Measurements from ENCODE around the gene SLC18A2.
"Not testable (repeated sequence)": the region's sequence is repeated elsewhere in the genome, so short reads cannot be mapped to it uniquely, and the experiment has no call there.

The SLC18A2 gene

GRCh38 chr10:117266400-117266799 is 25.5 kb downstream of the SLC18A2 start:
- no peak for DNase-seq

DNA sequence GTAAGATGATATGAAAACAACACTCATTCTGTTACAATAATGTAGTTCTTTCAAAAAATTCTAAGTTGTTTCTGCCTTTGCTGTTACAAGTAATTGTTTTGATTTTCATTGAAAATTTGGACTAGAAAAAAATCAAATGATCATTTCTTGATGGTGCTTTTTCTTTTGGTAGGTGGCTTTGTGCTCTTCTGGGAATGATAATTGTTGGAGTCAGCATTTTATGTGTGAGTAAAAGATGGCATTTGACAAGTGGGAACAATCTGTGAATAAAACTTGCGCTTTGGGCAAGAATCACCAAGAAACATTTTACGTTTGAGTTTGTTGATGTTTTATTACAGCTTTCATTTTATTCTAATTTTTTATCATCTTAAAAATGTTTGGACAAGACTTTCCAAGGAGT is 25.9 kb downstream of the SLC18A2 start:
- no peak for DNase-seq

DNA sequence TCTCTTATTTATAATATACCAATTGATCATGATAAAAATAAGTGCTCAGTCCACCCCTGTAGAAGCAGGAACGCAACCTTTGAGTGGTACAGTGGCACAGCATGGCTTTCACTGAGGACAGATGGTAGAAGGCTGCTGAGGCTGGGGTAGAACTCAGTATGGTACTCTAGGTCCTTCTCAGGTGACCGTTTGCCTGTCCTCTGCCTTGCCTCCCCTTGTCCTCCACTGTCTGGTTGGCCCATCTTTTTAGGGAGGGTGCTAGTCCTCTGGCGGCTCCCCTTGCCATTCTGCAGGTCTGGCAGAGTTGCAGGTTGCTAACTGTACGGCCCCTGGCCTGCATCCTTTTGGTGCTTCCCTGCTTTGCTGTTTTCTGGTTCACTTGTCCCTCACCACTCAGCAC is 27.3 kb downstream of the SLC18A2 start:
- DNase-seq, result no peak

- no peak for DNase-seq
Observed at GRCh38 chr10:117268907-117269306, 28.0 kb downstream of the SLC18A2 start.

DNA sequence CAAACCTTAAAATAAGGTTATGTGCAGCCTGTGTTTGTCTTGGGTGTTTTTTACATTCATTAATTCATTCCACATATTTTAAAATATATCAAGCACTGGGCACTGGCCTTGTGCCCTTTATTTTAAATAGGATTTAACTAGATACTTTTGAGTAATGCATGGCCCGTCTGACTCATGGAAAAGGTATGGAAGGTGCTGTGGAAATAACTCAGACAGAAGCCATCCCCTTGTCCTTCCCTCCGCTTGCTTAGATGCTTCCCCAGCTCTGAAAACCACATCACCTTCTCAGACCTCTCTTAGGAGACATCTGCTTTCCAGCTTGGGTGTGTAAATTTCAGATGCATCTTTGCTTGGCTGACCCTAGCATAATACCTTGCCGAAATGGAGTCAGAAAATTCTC is 30.5 kb downstream of the SLC18A2 start:
- no peak for DNase-seq

DNA sequence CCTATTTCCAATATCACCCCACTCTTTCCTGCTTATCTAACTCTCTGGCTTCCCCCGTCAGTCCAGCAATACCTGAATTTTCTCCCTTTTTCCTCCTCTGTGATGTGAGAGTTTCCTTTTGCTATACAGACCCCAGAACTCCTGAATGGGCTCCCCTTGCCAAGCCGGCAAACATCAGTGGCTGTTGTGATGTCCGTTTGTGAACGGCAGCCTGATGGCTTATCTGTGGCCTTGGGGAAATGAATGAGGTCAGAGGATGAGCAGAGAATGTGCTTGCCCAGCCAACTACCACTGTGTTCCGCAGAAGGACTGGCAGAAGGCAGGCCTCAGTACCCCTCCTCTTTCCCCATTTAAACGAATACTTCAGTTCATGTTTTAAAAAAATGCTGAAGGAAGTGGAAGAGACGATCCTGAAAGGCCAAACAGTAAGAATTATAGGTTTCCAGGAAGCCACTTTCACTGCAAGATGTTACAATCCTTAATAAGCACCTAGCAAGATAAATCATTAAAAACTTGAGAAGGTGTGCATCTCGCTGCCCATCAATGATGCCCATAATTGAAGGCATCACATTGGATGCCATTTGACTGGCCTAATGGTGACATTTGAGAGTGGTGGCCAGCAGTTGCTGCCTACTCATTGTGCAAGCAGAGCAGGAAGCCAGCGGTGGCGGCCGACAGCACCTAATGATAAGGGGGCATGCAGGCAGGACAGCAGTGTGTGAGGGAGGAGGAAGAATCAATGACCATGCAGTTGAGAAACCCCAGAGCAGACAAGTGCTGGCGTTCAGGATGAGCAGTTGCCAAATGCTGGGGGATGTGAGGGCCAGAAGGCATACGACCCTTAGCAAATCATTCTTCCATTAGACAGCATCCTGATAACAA is 31.5 kb downstream of the SLC18A2 start:
- no peak for DNase-seq

DNA sequence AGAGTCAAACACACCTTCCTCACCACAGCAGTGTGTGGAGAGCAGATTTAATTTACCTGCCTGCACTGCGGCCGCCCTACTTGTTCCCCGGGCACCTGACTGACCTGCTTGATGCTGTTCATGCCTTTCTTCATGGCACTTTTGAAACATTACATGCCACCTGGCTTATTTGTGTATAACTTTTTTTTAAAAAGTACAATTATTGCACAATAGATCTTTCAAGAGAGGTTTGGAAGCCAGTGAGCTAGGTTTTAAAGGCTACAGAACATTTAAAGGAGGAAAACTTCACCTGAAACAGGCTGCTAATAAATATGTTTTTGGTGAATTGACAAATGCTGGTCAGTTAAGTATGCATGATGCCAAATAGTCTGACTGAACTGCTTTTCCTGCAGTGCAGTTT is 33.1 kb downstream of the SLC18A2 start:
- DNase-seq, result no peak

DNA sequence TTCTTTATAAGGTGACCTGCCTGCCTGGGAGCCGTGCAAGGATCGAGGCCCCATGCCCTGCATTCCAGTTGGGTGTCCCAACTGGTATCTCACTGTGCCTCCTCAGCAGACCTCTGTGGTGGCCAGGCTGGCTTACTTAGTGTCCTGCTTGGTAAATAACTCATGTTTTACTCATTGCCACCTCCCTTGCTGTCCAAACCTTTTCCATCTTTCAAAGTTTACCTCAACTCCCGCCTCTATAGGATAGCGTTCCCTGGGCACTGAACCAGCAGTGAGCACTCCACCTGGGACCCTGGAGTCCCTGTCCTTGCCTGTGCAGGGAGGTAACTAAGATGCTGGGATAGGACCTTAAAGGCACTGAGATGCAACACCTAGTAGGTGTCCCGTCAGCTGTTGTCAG is 33.6 kb downstream of the SLC18A2 start:
- DNase-seq, result no peak

- DNase-seq, result no peak
Observed at GRCh38 chr10:117275121-117275520, 34.2 kb downstream of the SLC18A2 start.

DNA sequence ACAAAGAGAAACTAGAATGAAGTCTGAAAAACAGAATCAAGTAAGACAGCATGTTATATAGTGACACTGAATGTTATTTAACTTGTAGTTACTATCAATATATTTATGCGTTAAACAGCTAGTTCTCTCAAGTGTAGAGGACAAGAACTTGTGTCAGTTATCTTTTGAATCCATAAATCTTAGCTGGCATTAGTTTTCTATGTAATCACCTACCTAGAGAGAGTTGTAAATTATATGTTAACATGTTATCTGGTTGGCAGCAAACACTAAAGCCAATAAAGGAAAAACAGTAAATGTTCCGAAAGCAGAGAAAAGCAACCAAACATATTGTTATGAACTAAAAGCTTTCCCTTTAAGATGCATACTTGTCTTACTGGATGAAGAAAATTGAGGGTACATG is 36.8 kb downstream of the SLC18A2 start:
- DNase-seq, result no peak

DNA sequence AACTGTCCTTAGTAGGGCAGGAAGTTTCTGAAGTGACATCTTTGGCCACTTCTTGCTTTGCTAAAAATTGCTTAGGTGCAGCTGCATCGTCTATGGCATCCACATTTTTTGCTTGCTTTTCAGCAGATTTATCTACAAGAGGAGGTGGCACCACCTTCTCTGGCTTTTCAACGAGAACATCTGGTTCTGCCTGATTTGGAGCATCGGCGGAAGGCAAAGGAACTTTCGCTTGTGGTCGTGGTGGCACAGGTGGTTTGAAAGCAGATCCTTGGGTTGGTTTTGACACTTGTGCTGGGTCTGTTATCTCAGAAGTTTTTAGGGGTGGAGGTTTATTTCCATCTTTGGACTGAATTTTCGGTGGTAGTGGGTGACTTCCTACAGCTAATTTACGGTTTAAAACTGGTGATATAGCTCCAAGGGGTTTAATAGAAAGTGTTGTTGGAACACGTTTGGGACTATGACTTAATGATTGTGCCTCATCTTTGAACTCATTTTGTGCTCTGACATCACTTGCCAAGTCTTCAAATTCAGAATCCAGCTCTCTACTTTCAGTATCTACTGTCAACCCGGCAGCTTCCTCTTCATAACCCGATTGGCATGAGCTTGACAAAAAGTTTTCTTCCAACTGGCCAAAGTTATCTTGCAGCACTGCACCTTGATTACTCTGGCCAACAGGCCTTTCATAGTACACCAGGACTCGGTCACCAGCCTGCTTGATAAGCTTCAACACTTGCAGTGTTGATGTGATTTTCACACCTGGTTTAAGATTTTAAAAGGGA is 44.0 kb downstream of the SLC18A2 start:
- DNase-seq, result no peak

DNA sequence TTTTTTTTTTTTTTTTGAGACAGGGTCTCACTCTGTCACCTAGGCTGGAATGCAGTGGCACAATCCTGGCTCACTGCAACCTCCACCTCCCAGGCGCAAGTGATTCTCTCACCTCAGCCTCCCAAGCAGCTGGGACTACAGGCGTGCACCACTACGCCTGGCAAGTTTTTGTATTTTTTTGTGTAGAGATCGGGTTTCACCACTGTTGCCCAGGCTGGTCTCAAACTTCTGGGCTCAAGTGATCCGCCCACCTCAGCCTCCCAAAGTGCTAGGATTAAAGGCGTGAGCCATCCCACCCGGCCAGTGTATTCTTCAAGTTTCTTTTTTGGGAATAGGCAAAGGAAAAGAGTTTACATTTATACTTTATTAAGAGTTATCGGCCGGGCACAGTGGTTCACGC is 50.0 kb downstream of the SLC18A2 start:
- DNase-seq, result not testable (repeated sequence)

DNA sequence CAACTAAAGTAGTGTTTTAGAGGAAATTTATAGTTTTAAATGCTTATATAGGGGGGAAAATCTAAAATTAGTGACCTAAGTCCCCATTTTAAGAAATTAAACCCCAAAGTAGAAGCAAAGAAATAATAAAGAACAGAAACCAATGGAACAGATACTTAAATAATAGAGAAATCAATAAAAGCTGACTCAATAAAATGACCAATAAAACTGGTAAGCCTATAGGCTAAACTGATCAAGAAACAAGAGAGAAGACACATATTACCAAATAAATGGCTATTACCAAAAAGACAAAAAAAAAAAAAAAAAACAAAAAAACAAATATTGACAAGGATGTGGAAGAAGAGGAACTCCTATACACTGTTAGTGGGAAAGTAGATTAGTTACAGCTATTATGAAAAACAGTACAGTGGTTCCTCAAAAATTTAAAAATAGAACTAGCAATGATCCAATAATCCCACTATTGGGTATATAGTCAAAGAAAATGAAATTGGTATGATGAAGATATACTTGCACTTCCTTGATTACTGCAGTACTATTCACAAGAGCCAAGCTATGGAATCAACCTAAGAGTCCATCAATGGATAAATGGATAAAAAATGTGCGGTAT is 53.2 kb downstream of the SLC18A2 start:
- no peak for DNase-seq

DNA sequence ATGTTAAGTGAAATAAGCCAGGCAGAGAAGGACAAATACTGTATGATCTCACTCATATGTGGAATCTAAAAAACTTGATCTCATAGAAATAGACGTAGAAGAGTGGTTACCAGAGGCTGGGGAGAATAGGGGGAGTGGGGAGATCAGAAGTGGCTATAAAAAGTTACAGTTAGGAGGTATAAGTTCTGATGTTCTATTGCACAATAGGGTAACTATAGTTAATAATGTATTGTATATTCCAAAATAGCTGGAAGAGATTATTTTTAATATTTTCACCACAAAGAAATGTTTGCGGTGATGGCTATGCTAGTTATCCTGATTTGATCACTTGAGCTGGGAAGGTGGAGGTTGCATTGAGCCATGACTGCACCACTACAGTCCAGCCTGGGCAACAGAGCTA is 53.8 kb downstream of the SLC18A2 start:
- DNase-seq, result no peak

DNA sequence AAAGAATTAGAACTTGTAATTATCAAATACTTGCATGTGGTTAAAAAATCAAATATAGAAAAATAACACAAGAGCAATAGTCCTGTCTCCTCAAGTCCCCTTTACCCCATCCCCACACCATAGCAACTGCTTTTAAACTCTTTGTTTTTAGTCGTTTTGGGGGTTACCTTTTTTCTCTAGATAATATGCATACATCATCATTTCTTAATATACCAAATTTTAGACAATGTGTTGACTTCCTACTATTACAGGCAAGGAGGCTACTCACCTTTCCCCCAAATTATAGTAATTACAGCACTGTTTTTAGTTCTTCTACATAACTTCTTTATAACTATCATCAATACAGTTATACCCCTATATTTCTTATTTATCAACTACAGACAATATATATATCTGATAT is 57.3 kb downstream of the SLC18A2 start:
- DNase-seq, result no peak

GRCh38 chr10:117299435-117299834 is 58.5 kb downstream of the SLC18A2 start:
- no peak for DNase-seq

GRCh38 chr10:117300671-117301070 is 59.8 kb downstream of the SLC18A2 start:
- no peak for DNase-seq

DNA sequence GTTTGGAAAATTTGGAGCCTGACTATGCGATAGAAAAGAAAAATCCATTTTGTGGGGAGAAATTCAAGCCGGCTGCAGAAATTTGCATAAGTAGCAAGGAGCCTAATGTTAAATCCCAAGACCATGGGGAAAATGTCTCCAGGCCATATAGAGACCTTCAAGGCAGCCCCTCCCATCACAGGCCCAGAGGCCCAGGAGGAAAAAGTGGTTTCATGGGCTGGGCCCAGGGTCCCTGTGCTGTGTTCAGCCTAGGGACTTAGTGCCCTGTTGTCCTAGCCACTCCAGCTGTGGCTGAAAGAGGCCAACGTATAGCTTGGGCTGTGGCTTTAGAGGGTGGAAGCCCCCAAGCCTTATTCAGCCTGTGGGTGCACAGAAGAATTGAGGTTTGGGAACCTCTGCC is 62.5 kb downstream of the SLC18A2 start:
- DNase-seq, result not testable (repeated sequence)

DNA sequence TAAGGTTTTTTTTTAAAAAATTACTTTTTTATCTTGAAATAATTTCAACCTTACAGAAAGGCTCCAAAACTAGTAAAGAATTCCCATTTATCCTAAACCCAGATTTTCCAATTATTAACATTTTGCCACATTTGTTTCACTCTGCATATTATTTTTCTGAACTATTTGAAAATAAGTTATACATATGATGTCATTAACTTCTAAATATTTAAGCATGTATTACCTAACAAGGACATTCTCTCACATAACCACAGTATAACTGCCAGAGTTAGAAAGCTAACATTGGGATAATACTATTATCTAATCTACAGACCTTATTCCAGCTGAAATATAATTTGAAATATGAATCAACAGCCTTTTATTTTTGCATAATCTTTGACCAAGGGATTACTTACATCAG is 65.8 kb downstream of the SLC18A2 start:
- DNase-seq, result no peak

DNA sequence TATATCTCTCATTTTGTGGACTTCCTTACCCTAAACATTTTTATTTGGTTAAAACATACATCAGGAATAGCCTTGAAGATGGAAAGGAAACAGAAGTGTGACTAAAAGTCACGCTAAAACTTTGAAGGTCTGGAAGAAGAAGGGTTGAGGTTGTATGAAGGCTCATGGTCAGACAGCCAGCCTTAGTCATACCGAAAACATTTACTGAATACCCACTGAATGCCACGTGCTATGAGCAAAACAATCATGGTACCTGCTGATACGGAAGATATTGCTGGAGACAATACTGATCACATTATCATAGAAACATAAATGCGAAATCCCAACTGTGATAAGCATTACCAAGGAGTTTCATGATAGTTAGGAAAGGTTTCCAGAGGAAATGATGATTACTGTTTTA is 70.3 kb downstream of the SLC18A2 start:
- no peak for DNase-seq

DNA sequence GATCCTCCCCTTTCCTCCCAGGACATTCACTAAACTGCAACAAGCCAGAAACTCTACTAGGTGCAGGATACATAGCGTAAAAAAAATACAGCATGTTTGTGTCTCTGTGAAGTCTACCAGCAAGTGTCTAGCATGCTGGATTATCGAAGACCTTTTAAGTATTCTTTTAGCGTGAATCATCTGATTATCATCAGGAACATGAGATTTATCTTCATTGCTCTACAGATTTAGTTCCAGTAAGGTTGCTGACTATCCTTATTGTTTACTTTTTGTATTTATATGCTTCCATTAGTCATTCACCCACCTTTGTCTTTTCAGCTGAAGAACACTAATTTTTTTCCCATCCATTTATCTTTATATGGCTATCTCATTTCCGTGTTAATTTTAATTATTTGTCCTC is 71.5 kb downstream of the SLC18A2 start:
- DNase-seq, result no peak

DNA sequence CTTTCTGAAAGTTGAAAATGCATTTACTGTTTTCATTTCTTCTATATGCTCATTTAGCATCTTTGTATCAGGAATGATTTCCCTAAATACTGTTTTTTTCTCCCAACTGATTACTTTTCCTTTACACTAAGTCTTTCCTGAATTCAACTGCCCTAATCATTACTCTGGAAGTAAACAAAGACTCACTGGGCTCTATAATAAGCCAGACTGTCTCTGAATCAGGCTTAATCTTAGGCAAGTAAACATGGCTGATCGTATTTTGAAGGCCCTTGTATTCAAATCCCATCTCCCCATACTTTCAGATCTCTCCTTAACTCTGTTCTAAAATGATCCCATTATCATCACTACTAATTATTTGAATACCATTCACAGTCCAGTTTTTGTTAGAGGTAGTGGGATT is 72.7 kb downstream of the SLC18A2 start:
- DNase-seq, result no peak

DNA sequence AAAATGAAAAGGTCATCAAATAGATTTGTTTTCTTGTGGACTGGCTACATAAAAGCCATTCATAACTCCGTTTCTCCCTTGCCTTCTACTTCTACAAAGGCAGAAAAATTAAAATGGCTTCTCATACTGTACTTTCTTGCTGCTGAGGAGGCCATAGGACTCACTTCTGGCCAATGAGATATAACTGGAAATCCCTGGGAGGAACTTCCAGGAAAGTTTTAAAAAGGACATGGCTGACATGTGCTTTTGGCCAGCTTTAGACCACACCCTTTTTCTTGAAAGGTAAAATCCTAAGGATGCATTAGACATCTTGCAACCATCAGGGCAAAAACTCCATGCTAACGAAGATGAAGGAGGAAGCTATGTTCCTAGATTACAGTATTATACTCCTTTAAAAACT is 75.8 kb downstream of the SLC18A2 start:
- DNase-seq, result no peak

GRCh38 chr10:117318909-117319308 is 78.0 kb downstream of the SLC18A2 start:
- no peak for DNase-seq
